ENCODE measurements around the gene ZNF189. TPM values are rescaled to one million over a fixed set of nuclear protein-coding genes. Genes with fewer than 3 reads are reported as not detected.

Gene ZNF189
- total RNA-seq, 1 donor from 2014 or later: 18.8 TPM

GRCh38 chr9:101415578-101415977, 16.9 kb downstream of the ZNF189 start:
- intact Hi-C loops (cut with micrococcal nuclease): no loop called here
- H3K9me3 ChIP-seq (replicated peaks): peaks cover 92% of the 10 kb centered on the region

GRCh38 chr9:101417389-101417788, 18.7 kb downstream of the ZNF189 start:
- TF ChIP-seq CTCF (IDR thresholded peaks at IDR 0.05; ENCODE audit: borderline replicate concordance): no peak
- Histone ChIP-seq H3K9me3 (replicated peaks) (peaks cover 73% of the 10 kb centered on the region), H3K4me1 (peaks cover 8% of the 10 kb centered on the region), H3K36me3 (peaks cover 35% of the 10 kb centered on the region), H3K27me3 (ENCODE audit: low read depth) (no peaks in the 10 kb centered on the region), H3K27ac (replicated peaks) (no peak overlapping the region), H3K4me3 (no peak overlapping the region)
- no peak for DNase-seq
- intact Hi-C loops (cut with micrococcal nuclease): no loop called here

More at GRCh38 chr9:101415578-101415977, 16.9 kb downstream of the ZNF189 start:
- Histone ChIP-seq H3K4me3 (no peak overlapping the region), H3K27ac (replicated peaks) (no peak overlapping the region), H3K36me3 (peaks cover 51% of the 10 kb centered on the region), H3K27me3 (ENCODE audit: low read depth) (no peaks in the 10 kb centered on the region), H3K4me1 (peaks cover 5% of the 10 kb centered on the region)
- TF ChIP-seq CTCF (IDR thresholded peaks at IDR 0.05; ENCODE audit: borderline replicate concordance): no peak
- no peak for DNase-seq

- TF ChIP-seq CTCF (IDR thresholded peaks at IDR 0.05; ENCODE audit: borderline replicate concordance): no peak
- H3K4me1 ChIP-seq: peaks cover 12% of the 10 kb centered on the region
- intact Hi-C loops (cut with micrococcal nuclease): no loop called here
- H3K27ac ChIP-seq (replicated peaks): no peak overlapping the region
- peaks cover 68% of the 10 kb centered on the region for H3K9me3 ChIP-seq (replicated peaks)
- DNase-seq: no peak
- peaks cover 29% of the 10 kb centered on the region for H3K36me3 ChIP-seq
- H3K27me3 ChIP-seq (ENCODE audit: low read depth): no peaks in the 10 kb centered on the region
- H3K4me3 ChIP-seq: no peak overlapping the region
These were observed 19.3 kb downstream of the ZNF189 start for GRCh38 chr9:101417977-101418376.

- no peak for TF ChIP-seq CTCF (IDR thresholded peaks at IDR 0.05; ENCODE audit: borderline replicate concordance)
These were observed 20.1 kb downstream of the ZNF189 start for GRCh38 chr9:101418518-101419430.

GRCh38 chr9:101419863-101420262, 21.2 kb downstream of the ZNF189 start:
- no peak for DNase-seq
- intact Hi-C loops (cut with micrococcal nuclease): no loop called here
- no peak for TF ChIP-seq CTCF (IDR thresholded peaks at IDR 0.05; ENCODE audit: borderline replicate concordance)

More at GRCh38 chr9:101418518-101419430, 20.1 kb downstream of the ZNF189 start:
- intact Hi-C loops (cut with micrococcal nuclease): no loop called here
- H3K27ac ChIP-seq (replicated peaks): peak overlapping the region; percentile 1
- peaks cover 60% of the 10 kb centered on the region for H3K9me3 ChIP-seq (replicated peaks)
- H3K4me3 ChIP-seq: no peak overlapping the region
- peaks cover 21% of the 10 kb centered on the region for H3K36me3 ChIP-seq
- H3K4me1 ChIP-seq: peaks cover 12% of the 10 kb centered on the region
- no peaks in the 10 kb centered on the region for H3K27me3 ChIP-seq (ENCODE audit: low read depth)
- DNase-seq: no peak

More at GRCh38 chr9:101419863-101420262, 21.2 kb downstream of the ZNF189 start:
- Histone ChIP-seq H3K27ac (replicated peaks) (no peak overlapping the region), H3K9me3 (replicated peaks) (peaks cover 49% of the 10 kb centered on the region), H3K4me3 (no peak overlapping the region), H3K4me1 (peaks cover 12% of the 10 kb centered on the region), H3K36me3 (peaks cover 12% of the 10 kb centered on the region), H3K27me3 (ENCODE audit: low read depth) (no peaks in the 10 kb centered on the region)
